DOHH2 (cell line): ENCODE measurements around the gene KIF1C.

Experiments
- EZH2phosphoT487 ChIP-seq: fragments of 200-600 bp; sonication (generic); IDR thresholded peaks from 2 replicates; pipeline ENCODE4 v1.6.1; 2017; ENCODE audit warnings: borderline replicate concordance, mild to moderate bottlenecking, antibody characterized with exemption, low read length, moderate library complexity, mixed read lengths
- TF ChIP-seq, protein P1 (sequence below): fragments of 200-600 bp; sonication (generic); IDR thresholded peaks from one replicate; pipeline ENCODE4 v1.5.1; 2014; ENCODE audit warnings: antibody characterized with exemption, mild to moderate bottlenecking, low read depth, low read length; ENCODE audit not compliant: poor library complexity, severe bottlenecking

- TF ChIP-seq, protein P1, sequence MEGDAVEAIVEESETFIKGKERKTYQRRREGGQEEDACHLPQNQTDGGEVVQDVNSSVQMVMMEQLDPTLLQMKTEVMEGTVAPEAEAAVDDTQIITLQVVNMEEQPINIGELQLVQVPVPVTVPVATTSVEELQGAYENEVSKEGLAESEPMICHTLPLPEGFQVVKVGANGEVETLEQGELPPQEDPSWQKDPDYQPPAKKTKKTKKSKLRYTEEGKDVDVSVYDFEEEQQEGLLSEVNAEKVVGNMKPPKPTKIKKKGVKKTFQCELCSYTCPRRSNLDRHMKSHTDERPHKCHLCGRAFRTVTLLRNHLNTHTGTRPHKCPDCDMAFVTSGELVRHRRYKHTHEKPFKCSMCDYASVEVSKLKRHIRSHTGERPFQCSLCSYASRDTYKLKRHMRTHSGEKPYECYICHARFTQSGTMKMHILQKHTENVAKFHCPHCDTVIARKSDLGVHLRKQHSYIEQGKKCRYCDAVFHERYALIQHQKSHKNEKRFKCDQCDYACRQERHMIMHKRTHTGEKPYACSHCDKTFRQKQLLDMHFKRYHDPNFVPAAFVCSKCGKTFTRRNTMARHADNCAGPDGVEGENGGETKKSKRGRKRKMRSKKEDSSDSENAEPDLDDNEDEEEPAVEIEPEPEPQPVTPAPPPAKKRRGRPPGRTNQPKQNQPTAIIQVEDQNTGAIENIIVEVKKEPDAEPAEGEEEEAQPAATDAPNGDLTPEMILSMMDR = no peak
- TF ChIP-seq EZH2phosphoT487 = no peak
Measured at GRCh38 chr17:4978726-4979125, 19.0 kb upstream of the KIF1C start.
